Endothelial cell of umbilical vein (primary cell): ENCODE measurements around the gene HOXA13.
A peak's percentile ranks its signal among the peaks of the same experiment; 100 is the strongest.

ENCODE experiments used
- EZH2 ChIP-seq: IDR thresholded peaks from 2 replicates; pipeline ENCODE4 v1.6.1; 2012; ENCODE audit warnings: borderline replicate concordance, low read depth, mild to moderate bottlenecking, moderate library complexity, low read length, inconsistent platforms; ENCODE audit not compliant: severe bottlenecking
- FOS ChIP-seq: IDR thresholded peaks from 2 replicates; pipeline ENCODE4 v1.6.1; 2011; ENCODE audit warnings: mild to moderate bottlenecking, low read length, moderate library complexity, borderline replicate concordance; ENCODE audit not compliant: insufficient read depth
- JUN ChIP-seq: IDR thresholded peaks from 2 replicates; pipeline ENCODE4 v1.6.1; 2011; ENCODE audit warnings: borderline replicate concordance, low read depth; ENCODE audit not compliant: insufficient read length, insufficient read depth
- POLR2A ChIP-seq: IDR thresholded peaks from 2 replicates; pipeline ENCODE4 v1.6.1; 2012; ENCODE audit warnings: low read depth, mild to moderate bottlenecking, control low read depth, low read length
- POLR2AphosphoS5 ChIP-seq: IDR thresholded peaks from 2 replicates; pipeline ENCODE4 v1.6.1; 2012; ENCODE audit warnings: low read depth, mild to moderate bottlenecking, control low read depth, low read length, moderate library complexity; ENCODE audit not compliant: insufficient read depth
- TF ChIP-seq, protein P1 (sequence below), 2 donors: IDR thresholded peaks; 1 replicate in 1 of 2; 2 replicates in 1 of 2; pipeline ENCODE4 v1.5.1; 2011; ENCODE audit warnings: low read length in 2 of 2, mild to moderate bottlenecking in 2 of 2, moderate library complexity in 2 of 2, control low read depth in 1 of 2, inconsistent platforms in 1 of 2, low read depth in 1 of 2; ENCODE audit not compliant: insufficient read depth in 1 of 2; ENCODE audit errors: extremely low read depth in 1 of 2
- TF ChIP-seq, protein P2 (sequence below): IDR thresholded peaks from 2 replicates; pipeline ENCODE4 v1.6.1; 2011; ENCODE audit not compliant: insufficient read depth, insufficient read length

DNA sequence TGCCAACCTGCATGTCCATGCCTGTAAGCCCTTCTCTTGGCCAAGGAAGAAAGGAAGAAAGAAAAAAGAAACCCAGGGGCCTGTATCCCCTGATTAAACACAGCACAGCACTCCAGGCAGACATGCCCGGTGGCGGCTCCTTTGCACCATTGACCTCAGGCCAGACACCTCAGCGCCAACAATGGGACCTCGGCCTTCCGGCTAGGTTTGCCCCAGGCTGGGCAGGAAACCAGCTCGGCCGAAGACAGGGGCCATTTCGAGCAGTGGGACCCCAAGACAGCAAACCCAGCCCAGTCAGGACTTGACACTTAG lies 28.6 kb downstream of the HOXA13 start:
- TF ChIP-seq POLR2A = no peak
- TF ChIP-seq, protein P1, sequence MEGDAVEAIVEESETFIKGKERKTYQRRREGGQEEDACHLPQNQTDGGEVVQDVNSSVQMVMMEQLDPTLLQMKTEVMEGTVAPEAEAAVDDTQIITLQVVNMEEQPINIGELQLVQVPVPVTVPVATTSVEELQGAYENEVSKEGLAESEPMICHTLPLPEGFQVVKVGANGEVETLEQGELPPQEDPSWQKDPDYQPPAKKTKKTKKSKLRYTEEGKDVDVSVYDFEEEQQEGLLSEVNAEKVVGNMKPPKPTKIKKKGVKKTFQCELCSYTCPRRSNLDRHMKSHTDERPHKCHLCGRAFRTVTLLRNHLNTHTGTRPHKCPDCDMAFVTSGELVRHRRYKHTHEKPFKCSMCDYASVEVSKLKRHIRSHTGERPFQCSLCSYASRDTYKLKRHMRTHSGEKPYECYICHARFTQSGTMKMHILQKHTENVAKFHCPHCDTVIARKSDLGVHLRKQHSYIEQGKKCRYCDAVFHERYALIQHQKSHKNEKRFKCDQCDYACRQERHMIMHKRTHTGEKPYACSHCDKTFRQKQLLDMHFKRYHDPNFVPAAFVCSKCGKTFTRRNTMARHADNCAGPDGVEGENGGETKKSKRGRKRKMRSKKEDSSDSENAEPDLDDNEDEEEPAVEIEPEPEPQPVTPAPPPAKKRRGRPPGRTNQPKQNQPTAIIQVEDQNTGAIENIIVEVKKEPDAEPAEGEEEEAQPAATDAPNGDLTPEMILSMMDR (IDR thresholded peaks at IDR 0.05; ENCODE audit: extremely low read depth in 1 of 2, insufficient read depth in 1 of 2, low read depth in 1 of 2, low read length in 2 of 2) = no peak
- TF ChIP-seq, protein P2, sequence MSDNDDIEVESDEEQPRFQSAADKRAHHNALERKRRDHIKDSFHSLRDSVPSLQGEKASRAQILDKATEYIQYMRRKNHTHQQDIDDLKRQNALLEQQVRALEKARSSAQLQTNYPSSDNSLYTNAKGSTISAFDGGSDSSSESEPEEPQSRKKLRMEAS = no peak
- TF ChIP-seq FOS = no peak
- TF ChIP-seq POLR2AphosphoS5 = peak; percentile 58
- no peak for TF ChIP-seq EZH2
- TF ChIP-seq JUN = no peak
